GM12878 (cell line): ENCODE results near the gene SLC35F3. TPM values are rescaled to one million over a fixed set of nuclear protein-coding genes. Genes with fewer than 3 reads are reported as not detected.

Experiments used
- ATF7 ChIP-seq: fragments of 450-650 bp; IDR thresholded peaks from 2 replicates; pipeline ENCODE4 v1.6.1; 2016; ENCODE audit warnings: low read depth, mild to moderate bottlenecking
- BHLHE40 ChIP-seq, 2 experiments: fragments of 450-650 bp in 1 of 2; IDR thresholded peaks; 2 replicates each; pipeline ENCODE4 v1.6.1; 2011 to 2017; ENCODE audit warnings: low read depth in 2 of 2, borderline replicate concordance in 1 of 2, improper control_type of control experiment in 1 of 2, low read length in 1 of 2, mild to moderate bottlenecking in 1 of 2
- E4F1 ChIP-seq: fragments of 450-650 bp; IDR thresholded peaks from 2 replicates; pipeline ENCODE4 v1.6.1; 2018; ENCODE audit warnings: borderline replicate concordance, mild to moderate bottlenecking; ENCODE audit not compliant: partially characterized antibody
- EP300 ChIP-seq, 2 experiments: fragments of 150-350 bp in 1 of 2; IDR thresholded peaks; 2 replicates each; pipeline ENCODE4 v1.6.1; 2011 to 2012; ENCODE audit warnings: low read depth in 2 of 2, low read length in 2 of 2, borderline replicate concordance in 1 of 2, improper control_type of control experiment in 1 of 2, inconsistent platforms in 1 of 2; ENCODE audit not compliant: control insufficient read depth in 1 of 2
- GABPA ChIP-seq: IDR thresholded peaks from 2 replicates; pipeline ENCODE4 v1.6.1; 2014; ENCODE audit warnings: antibody characterized with exemption, low read depth, mild to moderate bottlenecking, inconsistent platforms
- HSF1 ChIP-seq: fragments of 150-350 bp; IDR thresholded peaks from 2 replicates; pipeline ENCODE4 v1.6.1; 2014; ENCODE audit warnings: mild to moderate bottlenecking, low read depth, low read length
- JUNB ChIP-seq: IDR thresholded peaks from 2 replicates; pipeline ENCODE4 v1.6.1; 2016; ENCODE audit warnings: antibody characterized with exemption, mild to moderate bottlenecking
- JUND ChIP-seq: IDR thresholded peaks from 2 replicates; pipeline ENCODE4 v1.6.1; 2012; ENCODE audit warnings: low read depth, mild to moderate bottlenecking, low read length, improper control_type of control experiment, moderate library complexity
- POU2F2 ChIP-seq: IDR thresholded peaks from 3 replicates; pipeline ENCODE4 v1.6.1; 2011; ENCODE audit warnings: low read depth, mild to moderate bottlenecking, low read length, borderline replicate concordance
- RCOR1 ChIP-seq: conservative IDR thresholded peaks from 2 replicates; pipeline ENCODE4 v1.6.1; 2012; ENCODE audit warnings: low read depth, low read length, improper control_type of control experiment
- RELA ChIP-seq: fragments of 450-650 bp; IDR thresholded peaks from 2 replicates; pipeline ENCODE4 v1.8.0; 2014; ENCODE audit warnings: borderline replicate concordance; ENCODE audit not compliant: partially characterized antibody
- SMAD1 ChIP-seq: fragments of 450-650 bp; IDR thresholded peaks from 2 replicates; pipeline ENCODE4 v1.6.1; 2018; ENCODE audit warnings: mild to moderate bottlenecking, low read depth; ENCODE audit not compliant: partially characterized antibody
- SPI1 ChIP-seq: IDR thresholded peaks from 2 replicates; pipeline ENCODE4 v1.6.1; 2011; ENCODE audit warnings: low read depth, mild to moderate bottlenecking, low read length, moderate library complexity, borderline replicate concordance; ENCODE audit not compliant: insufficient read depth
- TARDBP ChIP-seq: IDR thresholded peaks from 2 replicates; pipeline ENCODE4 v1.6.1; 2016; ENCODE audit warnings: borderline replicate concordance
- ZNF24 ChIP-seq: fragments of 450-650 bp; IDR thresholded peaks from 2 replicates; pipeline ENCODE4 v1.6.1; 2017; ENCODE audit warnings: antibody characterized with exemption, mild to moderate bottlenecking
- polyA plus RNA-seq, 11 experiments: library from polyadenylated mRNA; depleted of rRNA in 4 of 11; unstranded in 6 of 11; stranded (reverse) in 5 of 11; fragments of >200 nt; fragmentation: Nextera tagmentation in 4 of 11; fragmentation: Illumina TruSeq in 1 of 11; extraction: Ambion mirVana in 4 of 11; extraction: Trizol in 1 of 11; gene quantifications; 1 replicate in 1 of 11; 2 replicates in 10 of 11; pipeline versions ENCODE4 v1.2.1 to v1.2.3, GENCODE V29; 2011 to 2016; ENCODE audit warnings: inconsistent platforms in 2 of 11, missing spikeins in 2 of 11, low read depth in 1 of 11
- total RNA-seq, 4 experiments: library from RNA; depleted of rRNA in 3 of 4; stranded (reverse); fragments of >200 nt in 3 of 4; fragmentation: Illumina TruSeq in 1 of 4; extraction: Trizol in 1 of 4; gene quantifications; 2 replicates each; pipeline versions ENCODE4 v1.2.1 to v1.2.3, GENCODE V29; 2013 to 2021
- TF ChIP-seq, protein P1 (sequence below): fragments of 450-650 bp; IDR thresholded peaks from 2 replicates; pipeline ENCODE4 v1.6.1; 2017; ENCODE audit warnings: borderline replicate concordance
- TF ChIP-seq, protein P2 (sequence below): IDR thresholded peaks from 2 replicates; pipeline ENCODE4 v1.6.1; 2012; ENCODE audit warnings: low read length, inconsistent platforms
- TF ChIP-seq, protein P3 (sequence below): IDR thresholded peaks from 2 replicates; pipeline ENCODE4 v1.6.1; 2011; ENCODE audit warnings: low read depth, low read length, improper control_type of control experiment, borderline replicate concordance
- TF ChIP-seq, protein P4 (sequence below): fragments of 450-650 bp; IDR thresholded peaks from 2 replicates; pipeline ENCODE4 v1.6.1; 2014; ENCODE audit warnings: mild to moderate bottlenecking

SLC35F3 gene
- total and polyA plus RNA-seq, 10 of the 15 experiments (the other 5 are each of a cell fraction or from before 2014, with no cell fraction given) = 1.0 to 8.6 (median 5.7) TPM

DNA sequence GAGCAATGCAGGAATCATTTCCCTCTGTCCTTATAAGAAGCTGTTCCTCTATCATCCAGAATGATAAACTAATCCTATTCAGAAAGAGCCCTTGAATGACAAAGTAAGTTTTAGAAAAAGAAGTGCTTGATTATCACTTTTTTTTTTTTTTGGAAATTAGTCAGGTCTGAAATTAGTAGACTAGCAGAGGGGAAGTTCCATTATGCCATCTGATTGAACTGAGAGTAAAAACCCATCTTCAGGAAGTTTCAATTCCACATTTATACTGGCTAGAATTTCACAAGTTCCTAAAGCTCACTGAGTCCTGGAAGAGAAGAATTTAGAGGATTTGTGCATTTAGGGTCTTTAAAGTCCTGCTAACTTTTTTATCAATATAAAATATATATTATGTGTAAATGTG lies 340.0 kb downstream of the SLC35F3 start (continued):
- TF ChIP-seq EP300 (IDR thresholded peaks at IDR 0.05; ENCODE audit: borderline replicate concordance in 1 of 2, control insufficient read depth in 1 of 2, low read depth in 2 of 2, low read length in 2 of 2) (peak; percentile 88 to 97), SPI1 (peak; percentile 94), POU2F2 (0 out of 3 replicates have a peak, but pooled peaks have one; percentile 40), ATF7 (peak; percentile 46), HSF1 (no peak), SMAD1 (no peak), ZNF24 (peak; percentile 52; the same call in 1 of the 2 replicates), JUNB (peak; percentile 86), JUND (peak; percentile 47; the same call in 1 of the 2 replicates), RCOR1 (no peak), GABPA (peak; percentile 40; the same call in 1 of the 2 replicates), TARDBP (no peak), E4F1 (no peak), BHLHE40 (IDR thresholded peaks at IDR 0.05; ENCODE audit: borderline replicate concordance in 1 of 2, low read depth in 2 of 2, low read length in 1 of 2) (0 out of 4 replicates have a peak, but pooled peaks of 1 of the 2 experiments have one; percentile 25), RELA (peak; percentile 63)
- TF ChIP-seq, protein P1, sequence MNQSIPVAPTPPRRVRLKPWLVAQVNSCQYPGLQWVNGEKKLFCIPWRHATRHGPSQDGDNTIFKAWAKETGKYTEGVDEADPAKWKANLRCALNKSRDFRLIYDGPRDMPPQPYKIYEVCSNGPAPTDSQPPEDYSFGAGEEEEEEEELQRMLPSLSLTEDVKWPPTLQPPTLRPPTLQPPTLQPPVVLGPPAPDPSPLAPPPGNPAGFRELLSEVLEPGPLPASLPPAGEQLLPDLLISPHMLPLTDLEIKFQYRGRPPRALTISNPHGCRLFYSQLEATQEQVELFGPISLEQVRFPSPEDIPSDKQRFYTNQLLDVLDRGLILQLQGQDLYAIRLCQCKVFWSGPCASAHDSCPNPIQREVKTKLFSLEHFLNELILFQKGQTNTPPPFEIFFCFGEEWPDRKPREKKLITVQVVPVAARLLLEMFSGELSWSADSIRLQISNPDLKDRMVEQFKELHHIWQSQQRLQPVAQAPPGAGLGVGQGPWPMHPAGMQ = no peak
- TF ChIP-seq, protein P2, sequence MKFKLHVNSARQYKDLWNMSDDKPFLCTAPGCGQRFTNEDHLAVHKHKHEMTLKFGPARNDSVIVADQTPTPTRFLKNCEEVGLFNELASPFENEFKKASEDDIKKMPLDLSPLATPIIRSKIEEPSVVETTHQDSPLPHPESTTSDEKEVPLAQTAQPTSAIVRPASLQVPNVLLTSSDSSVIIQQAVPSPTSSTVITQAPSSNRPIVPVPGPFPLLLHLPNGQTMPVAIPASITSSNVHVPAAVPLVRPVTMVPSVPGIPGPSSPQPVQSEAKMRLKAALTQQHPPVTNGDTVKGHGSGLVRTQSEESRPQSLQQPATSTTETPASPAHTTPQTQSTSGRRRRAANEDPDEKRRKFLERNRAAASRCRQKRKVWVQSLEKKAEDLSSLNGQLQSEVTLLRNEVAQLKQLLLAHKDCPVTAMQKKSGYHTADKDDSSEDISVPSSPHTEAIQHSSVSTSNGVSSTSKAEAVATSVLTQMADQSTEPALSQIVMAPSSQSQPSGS = peak; percentile 80
- TF ChIP-seq, protein P3, sequence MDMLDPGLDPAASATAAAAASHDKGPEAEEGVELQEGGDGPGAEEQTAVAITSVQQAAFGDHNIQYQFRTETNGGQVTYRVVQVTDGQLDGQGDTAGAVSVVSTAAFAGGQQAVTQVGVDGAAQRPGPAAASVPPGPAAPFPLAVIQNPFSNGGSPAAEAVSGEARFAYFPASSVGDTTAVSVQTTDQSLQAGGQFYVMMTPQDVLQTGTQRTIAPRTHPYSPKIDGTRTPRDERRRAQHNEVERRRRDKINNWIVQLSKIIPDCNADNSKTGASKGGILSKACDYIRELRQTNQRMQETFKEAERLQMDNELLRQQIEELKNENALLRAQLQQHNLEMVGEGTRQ = no peak
- TF ChIP-seq, protein P4, sequence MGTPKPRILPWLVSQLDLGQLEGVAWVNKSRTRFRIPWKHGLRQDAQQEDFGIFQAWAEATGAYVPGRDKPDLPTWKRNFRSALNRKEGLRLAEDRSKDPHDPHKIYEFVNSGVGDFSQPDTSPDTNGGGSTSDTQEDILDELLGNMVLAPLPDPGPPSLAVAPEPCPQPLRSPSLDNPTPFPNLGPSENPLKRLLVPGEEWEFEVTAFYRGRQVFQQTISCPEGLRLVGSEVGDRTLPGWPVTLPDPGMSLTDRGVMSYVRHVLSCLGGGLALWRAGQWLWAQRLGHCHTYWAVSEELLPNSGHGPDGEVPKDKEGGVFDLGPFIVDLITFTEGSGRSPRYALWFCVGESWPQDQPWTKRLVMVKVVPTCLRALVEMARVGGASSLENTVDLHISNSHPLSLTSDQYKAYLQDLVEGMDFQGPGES = no peak
